Calu3 (cell line): ENCODE results near the gene ARHGAP12. TPM values are rescaled to one million over a fixed set of nuclear protein-coding genes. Genes with fewer than 3 reads are reported as not detected.

ENCODE experiments used
- BruUV-seq: library from RNA; stranded (reverse); fragments of 400-500 nt; replicated peaks from 2 replicates; lab custom pipeline; 2021; lab: Mats Ljungman, UMichigan
- CTCF ChIA-PET: fragments of 300-600 bp; sonication (Branson Sonifier 250); formaldehyde crosslinking; loops from one replicate; lab custom pipeline; 2022; ENCODE audit warnings: antibody characterized with exemption; lab: Charles Lee
- DNase-seq: peaks from one replicate; pipeline ENCODE4 v3.0.0; 2022
- H3K27ac Mint-ChIP-seq: one replicate; pipeline ENCODE4 v1.8.0; 2022; ENCODE audit warnings: mixed read lengths; ENCODE audit not compliant: unreplicated experiment
- H3K27me3 Mint-ChIP-seq: one replicate; pipeline ENCODE4 v1.8.0; 2022; ENCODE audit warnings: mixed read lengths; ENCODE audit not compliant: unreplicated experiment
- H3K36me3 Mint-ChIP-seq: one replicate; pipeline ENCODE4 v1.8.0; 2022; ENCODE audit warnings: mild to moderate bottlenecking, moderate library complexity, mixed read lengths; ENCODE audit not compliant: insufficient read depth, unreplicated experiment
- H3K4me1 Mint-ChIP-seq: one replicate; pipeline ENCODE4 v1.8.0; 2022; ENCODE audit warnings: mild to moderate bottlenecking, low read depth, mixed read lengths; ENCODE audit not compliant: unreplicated experiment
- H3K4me3 Mint-ChIP-seq: one replicate; pipeline ENCODE4 v1.8.0; 2022; ENCODE audit warnings: mild to moderate bottlenecking, low read depth, moderate library complexity, mixed read lengths; ENCODE audit not compliant: unreplicated experiment
- H3K9me3 Mint-ChIP-seq: one replicate; pipeline ENCODE4 v1.8.0; 2022; ENCODE audit warnings: low read depth, mixed read lengths; ENCODE audit not compliant: unreplicated experiment
- intact Hi-C: fragments of 100-400 bp; cut with micrococcal nuclease; formaldehyde crosslinking; loops from one replicate; pipeline ENCODE4 v1.10.0; 2022; ENCODE audit not compliant: unreplicated experiment
- total RNA-seq: library from RNA; stranded (reverse); gene quantifications from 2 replicates; pipeline ENCODE4 v1.2.3, GENCODE V29; 2022
- TF ChIP-seq, protein P1 (sequence below): fragments of 200-600 bp; IDR thresholded peaks from one replicate; pipeline ENCODE4 v1.8.0; 2022; ENCODE audit warnings: antibody characterized with exemption; ENCODE audit not compliant: unreplicated experiment

The ARHGAP12 gene
- total RNA-seq, 1 experiment from 2014 or later: 56.0 TPM

DNA sequence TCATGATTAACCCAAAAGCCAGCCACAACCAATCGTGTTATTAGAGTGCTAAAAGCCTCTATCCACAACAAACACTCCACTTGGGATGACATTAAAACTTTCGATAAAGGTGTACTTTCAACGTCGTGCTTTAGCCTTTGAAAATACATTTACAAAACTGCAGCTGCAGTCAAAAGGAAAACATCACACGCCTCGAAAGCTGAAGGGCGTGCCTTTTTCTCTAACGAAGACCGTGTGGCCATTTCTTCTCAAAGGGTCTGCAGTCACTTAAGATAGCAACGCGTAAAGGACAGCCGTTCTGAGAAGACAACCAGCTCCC, 1.1 kb downstream of the ARHGAP12 start:
- intact Hi-C loops: loop anchor here (2.0 kb wide), 2 partner anchors 51 to 65 kb away; no protein-coding TSS in a partner anchor
- Mint-ChIP-seq H3K4me3 (peak overlapping the region; percentile 89), H3K27me3 (no peaks in the 10 kb centered on the region), H3K4me1 (peaks cover 43% of the 10 kb centered on the region), H3K9me3 (no peaks in the 10 kb centered on the region), H3K27ac (peak overlapping the region; percentile 90), H3K36me3 (peaks cover 39% of the 10 kb centered on the region)
- CTCF ChIA-PET: interaction anchor here (0.8 to 3.6 kb wide), 4 partner anchors 15 to 68 kb away, joined by 3 to 14 read pairs (median 4); no protein-coding TSS in a partner anchor
- DNase-seq: no peak
- TF ChIP-seq, protein P1, sequence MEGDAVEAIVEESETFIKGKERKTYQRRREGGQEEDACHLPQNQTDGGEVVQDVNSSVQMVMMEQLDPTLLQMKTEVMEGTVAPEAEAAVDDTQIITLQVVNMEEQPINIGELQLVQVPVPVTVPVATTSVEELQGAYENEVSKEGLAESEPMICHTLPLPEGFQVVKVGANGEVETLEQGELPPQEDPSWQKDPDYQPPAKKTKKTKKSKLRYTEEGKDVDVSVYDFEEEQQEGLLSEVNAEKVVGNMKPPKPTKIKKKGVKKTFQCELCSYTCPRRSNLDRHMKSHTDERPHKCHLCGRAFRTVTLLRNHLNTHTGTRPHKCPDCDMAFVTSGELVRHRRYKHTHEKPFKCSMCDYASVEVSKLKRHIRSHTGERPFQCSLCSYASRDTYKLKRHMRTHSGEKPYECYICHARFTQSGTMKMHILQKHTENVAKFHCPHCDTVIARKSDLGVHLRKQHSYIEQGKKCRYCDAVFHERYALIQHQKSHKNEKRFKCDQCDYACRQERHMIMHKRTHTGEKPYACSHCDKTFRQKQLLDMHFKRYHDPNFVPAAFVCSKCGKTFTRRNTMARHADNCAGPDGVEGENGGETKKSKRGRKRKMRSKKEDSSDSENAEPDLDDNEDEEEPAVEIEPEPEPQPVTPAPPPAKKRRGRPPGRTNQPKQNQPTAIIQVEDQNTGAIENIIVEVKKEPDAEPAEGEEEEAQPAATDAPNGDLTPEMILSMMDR: no peak
- BruUV-seq: no TSS peak

DNA sequence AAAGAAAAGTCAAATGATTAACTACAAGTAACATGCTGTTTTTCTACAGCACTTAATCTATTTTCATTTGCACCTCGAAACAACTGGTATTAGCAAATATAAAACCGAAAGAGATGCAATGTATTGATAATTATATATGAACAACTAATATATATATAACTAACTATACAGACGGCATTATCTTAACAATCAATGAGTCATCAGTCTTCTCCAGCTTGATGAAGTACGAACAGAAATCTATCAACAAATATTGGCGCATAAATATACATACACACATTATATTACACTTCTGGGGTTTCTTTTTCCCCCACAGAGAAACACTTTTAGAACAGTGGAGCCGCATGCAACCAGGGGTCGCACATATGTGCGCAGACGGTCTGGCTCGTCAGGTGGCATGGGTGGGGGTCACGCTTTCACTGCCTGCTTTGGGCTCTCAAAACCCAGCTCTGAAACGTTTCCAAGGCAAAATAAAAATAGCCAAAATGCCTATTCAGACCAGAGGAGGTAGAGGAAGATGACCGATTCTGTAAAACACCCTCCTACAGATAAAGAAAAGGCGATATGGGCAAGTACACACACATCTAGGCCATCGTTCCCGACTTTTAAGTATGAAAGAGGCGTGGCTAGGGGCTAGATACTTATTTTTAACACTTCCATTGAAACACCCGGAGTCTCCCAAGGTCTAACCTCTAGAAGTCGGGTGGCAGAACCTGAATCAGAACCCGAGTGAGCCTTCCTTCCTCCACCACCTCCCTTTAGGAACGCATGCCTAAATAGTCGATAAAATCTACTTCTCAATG, 1.7 kb downstream of the ARHGAP12 start:
- peak overlapping the region; percentile 90 for H3K27ac Mint-ChIP-seq
- CTCF ChIA-PET: interaction anchor here (1.2 to 3.6 kb wide), 3 partner anchors 14 to 65 kb away, joined by 3 to 14 read pairs (median 4); no protein-coding TSS in a partner anchor
- no peak for DNase-seq
- peak overlapping the region; percentile 89 for H3K4me3 Mint-ChIP-seq
- H3K36me3 Mint-ChIP-seq: peaks cover 39% of the 10 kb centered on the region
- TF ChIP-seq, protein P1: no peak
- peaks cover 47% of the 10 kb centered on the region for H3K4me1 Mint-ChIP-seq
- no TSS peak for BruUV-seq
- no peaks in the 10 kb centered on the region for H3K27me3 Mint-ChIP-seq
- intact Hi-C loops: loop anchor here (2.0 kb wide), 2 partner anchors 50 to 64 kb away; no protein-coding TSS in a partner anchor
- H3K9me3 Mint-ChIP-seq: no peaks in the 10 kb centered on the region

DNA sequence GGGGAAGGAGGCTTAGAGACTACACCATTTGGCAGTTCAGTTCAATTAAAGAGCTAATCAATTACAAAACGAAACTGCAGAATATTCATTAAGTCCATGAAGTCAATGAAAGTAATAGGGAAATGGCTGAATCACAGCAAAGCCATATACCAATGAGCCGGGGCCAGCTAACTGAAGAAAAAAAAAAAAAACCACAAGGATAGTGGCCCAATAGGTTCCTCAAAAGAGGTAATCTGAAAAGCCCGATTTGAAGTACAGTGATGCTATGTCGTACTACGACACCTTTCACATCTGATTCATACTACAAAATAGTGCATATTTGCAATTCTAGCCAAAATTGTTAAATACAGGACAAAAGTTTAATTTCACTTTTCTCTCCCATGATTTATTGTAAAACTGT, 2.5 kb downstream of the ARHGAP12 start:
- no peaks in the 10 kb centered on the region for H3K9me3 Mint-ChIP-seq
- H3K36me3 Mint-ChIP-seq: peaks cover 44% of the 10 kb centered on the region
- no peaks in the 10 kb centered on the region for H3K27me3 Mint-ChIP-seq
- H3K4me3 Mint-ChIP-seq: peak overlapping the region; percentile 89
- TF ChIP-seq, protein P1: no peak
- intact Hi-C loops: loop anchor here (2.0 kb wide), 2 partner anchors 49 to 63 kb away; no protein-coding TSS in a partner anchor
- peak overlapping the region; percentile 90 for H3K27ac Mint-ChIP-seq
- CTCF ChIA-PET: interaction anchor here (0.6 to 3.6 kb wide), 6 partner anchors 10 to 1388 kb away, joined by 3 to 14 read pairs (median 4); no protein-coding TSS in a partner anchor
- BruUV-seq: TSS peak; percentile 45
- peaks cover 52% of the 10 kb centered on the region for H3K4me1 Mint-ChIP-seq
- no peak for DNase-seq

DNA sequence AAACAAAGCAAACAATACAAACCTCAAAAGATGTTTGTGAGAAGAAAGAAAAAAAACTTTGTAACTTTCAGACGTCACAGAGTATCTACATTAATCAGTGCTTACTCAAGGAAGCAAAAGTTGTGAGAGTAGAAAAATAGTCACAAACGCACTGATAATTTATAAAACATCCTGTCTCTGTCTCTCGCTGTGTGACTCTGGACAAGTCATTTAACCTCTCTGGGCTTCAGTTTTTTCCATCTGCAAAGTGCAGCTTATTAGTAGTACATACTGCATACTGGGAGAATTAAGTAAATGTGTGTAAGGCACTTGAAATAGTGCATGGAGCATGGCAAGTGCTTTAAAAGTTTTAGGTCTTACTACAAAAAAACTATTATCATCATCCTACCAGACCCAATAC, 3.8 kb downstream of the ARHGAP12 start:
- DNase-seq: no peak
- Mint-ChIP-seq H3K36me3 (peaks cover 40% of the 10 kb centered on the region), H3K4me1 (peaks cover 43% of the 10 kb centered on the region), H3K27me3 (no peaks in the 10 kb centered on the region), H3K27ac (no peak overlapping the region), H3K9me3 (no peaks in the 10 kb centered on the region), H3K4me3 (no peak overlapping the region)
- CTCF ChIA-PET: no interaction called here
- intact Hi-C loops: no loop called here
- TF ChIP-seq, protein P1: no peak
- BruUV-seq: no TSS peak
